ENCODE results near the gene PGAP6.
"Not testable (repeated sequence)": the region's sequence is repeated elsewhere in the genome, so short reads cannot be mapped to it uniquely, and the experiment has no call there.

DNA sequence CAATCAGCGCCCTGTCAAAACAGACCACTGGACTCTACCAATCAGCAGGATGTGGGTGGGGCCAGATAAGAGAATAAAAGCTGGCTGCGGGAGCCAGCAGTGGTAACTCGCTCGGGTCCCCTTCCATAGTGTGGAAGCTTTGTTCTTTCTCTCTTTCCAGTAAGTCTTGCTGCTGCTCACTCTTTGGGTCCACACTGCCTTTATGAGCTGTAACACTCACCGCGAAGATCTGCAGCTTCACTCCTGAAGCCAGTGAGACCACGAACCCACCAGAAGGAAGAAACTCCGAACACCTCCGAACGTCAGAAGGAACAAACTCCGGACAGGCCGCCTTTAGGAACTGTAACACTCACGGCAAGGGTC, 39.8 kb downstream of the PGAP6 start:
- TF ChIP-seq, protein P1, sequence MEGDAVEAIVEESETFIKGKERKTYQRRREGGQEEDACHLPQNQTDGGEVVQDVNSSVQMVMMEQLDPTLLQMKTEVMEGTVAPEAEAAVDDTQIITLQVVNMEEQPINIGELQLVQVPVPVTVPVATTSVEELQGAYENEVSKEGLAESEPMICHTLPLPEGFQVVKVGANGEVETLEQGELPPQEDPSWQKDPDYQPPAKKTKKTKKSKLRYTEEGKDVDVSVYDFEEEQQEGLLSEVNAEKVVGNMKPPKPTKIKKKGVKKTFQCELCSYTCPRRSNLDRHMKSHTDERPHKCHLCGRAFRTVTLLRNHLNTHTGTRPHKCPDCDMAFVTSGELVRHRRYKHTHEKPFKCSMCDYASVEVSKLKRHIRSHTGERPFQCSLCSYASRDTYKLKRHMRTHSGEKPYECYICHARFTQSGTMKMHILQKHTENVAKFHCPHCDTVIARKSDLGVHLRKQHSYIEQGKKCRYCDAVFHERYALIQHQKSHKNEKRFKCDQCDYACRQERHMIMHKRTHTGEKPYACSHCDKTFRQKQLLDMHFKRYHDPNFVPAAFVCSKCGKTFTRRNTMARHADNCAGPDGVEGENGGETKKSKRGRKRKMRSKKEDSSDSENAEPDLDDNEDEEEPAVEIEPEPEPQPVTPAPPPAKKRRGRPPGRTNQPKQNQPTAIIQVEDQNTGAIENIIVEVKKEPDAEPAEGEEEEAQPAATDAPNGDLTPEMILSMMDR (IDR thresholded peaks at IDR 0.05; ENCODE audit: low read depth, low read length, poor library complexity, severe bottlenecking), result not testable (repeated sequence)
- TF ChIP-seq EZH2phosphoT487 (IDR thresholded peaks at IDR 0.05; ENCODE audit: borderline replicate concordance, low read length), result not testable (repeated sequence)
